Thyroid gland (tissue), 4 donors: ENCODE measurements around the gene ITGA5.

Source experiments
- CTCF ChIP-seq, 6 experiments: fragments of 200-600 bp in 3 of 6; fragments of 450-650 bp in 3 of 6; sonication (generic) in 3 of 6; IDR thresholded peaks; one replicate each; pipeline ENCODE4 v1.5.1; 2016 to 2019; ENCODE audit warnings: antibody characterized with exemption in 6 of 6, mild to moderate bottlenecking in 2 of 6, inconsistent platforms in 1 of 6, moderate library complexity in 1 of 6
- POLR2A ChIP-seq, 2 donors: fragments of 450-650 bp; IDR thresholded peaks; one replicate each; pipeline ENCODE4 v1.6.1; 2017; ENCODE audit warnings: antibody characterized with exemption in 2 of 2, mild to moderate bottlenecking in 2 of 2, moderate library complexity in 1 of 2

DNA sequence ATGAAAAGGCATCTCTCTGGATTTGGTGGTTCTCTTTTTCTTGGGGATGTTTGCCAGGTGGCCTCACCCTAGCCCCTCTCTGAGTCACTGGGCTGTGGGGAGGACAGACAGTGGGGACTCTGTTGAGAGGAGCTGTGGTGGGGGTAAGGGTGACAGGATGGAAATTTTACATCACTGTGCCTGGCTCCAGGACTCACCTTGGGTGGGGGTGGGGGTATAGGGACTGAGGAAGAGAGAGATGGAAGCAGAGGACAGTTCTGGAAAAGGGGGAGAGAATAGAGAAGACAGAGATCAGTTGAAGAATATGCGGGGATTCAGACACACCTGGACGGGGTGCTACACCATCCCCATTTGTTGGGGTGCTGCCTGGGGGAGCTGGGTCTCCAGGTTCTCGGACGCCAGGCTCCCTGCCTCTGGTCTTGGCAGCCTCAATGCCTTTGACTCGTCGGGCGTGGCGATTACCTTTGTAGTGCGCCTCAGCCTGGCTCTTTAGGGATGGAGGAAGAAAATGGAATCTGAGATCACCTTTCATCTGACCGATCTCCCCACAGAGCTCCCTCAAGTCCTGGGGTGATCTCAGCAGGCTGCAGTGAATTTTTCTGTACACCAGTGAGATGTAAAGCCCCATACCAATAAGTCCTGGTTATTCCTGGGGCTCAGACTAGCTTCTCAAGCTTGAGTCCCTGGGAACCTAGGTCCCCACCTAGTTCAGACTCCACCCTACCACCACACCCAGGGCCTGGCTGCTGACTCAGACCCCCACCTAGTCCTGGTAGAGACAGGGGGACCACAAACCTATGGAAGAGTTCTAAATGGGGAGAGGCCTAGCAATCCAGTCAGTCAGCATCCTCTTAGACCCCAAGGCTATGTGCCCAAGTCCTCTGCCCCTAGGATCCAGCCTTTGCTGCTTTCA is 45.2 kb downstream of the ITGA5 start:
- TF ChIP-seq POLR2A (IDR thresholded peaks at IDR 0.05) (no peak), CTCF (IDR thresholded peaks at IDR 0.05) (no peak)
